HepG2 (cell line): ENCODE results near the gene ARAP1. TPM values are rescaled to one million over a fixed set of nuclear protein-coding genes. Genes with fewer than 3 reads are reported as not detected.
A peak's percentile ranks its signal among the peaks of the same experiment; 100 is the strongest.

Experiments used
- ATAC-seq: fragments of 200-7000 bp; cut with Tn5 transposase; 3 replicates; pipeline ENCODE4 v1.9.1; 2020; ENCODE audit warnings: mild to moderate bottlenecking, moderate library complexity
- BruUV-seq: library from RNA; stranded (reverse); fragments of 400-500 nt; replicated peaks from 2 replicates; lab custom pipeline; 2021; lab: Mats Ljungman, UMichigan
- CTCF ChIA-PET: fragments of 300-600 bp; formaldehyde crosslinking; extraction: SDS; loops from one replicate; lab custom pipeline; 2021; ENCODE audit warnings: low total read pairs, inconsistent platforms, low intra/inter-chr PET ratio; lab: Yijun Ruan, JAX
- POLR2A ChIA-PET: fragments of 350-600 bp; sonication (Branson Sonifier 250); formaldehyde crosslinking; loops from one replicate; lab custom pipeline; 2020; ENCODE audit warnings: antibody characterized with exemption, inconsistent platforms; lab: Yijun Ruan, JAX
- DNase-seq: peaks from one replicate; pipeline ENCODE4 v3.0.0-alpha.2; 2015; ENCODE audit warnings: low spot score
- FAIRE-seq: peaks from 3 replicates; lab custom pipeline; 2011; peaks lifted over from hg19 to GRCh38; lab: Jason Lieb, UNC
- H2AFZ ChIP-seq: one replicate; pipeline ENCODE4 v1.6.1; 2011; ENCODE audit warnings: low read length, inconsistent platforms
- H3K27ac ChIP-seq: fragments of 300-600 bp; 3 replicates; pipeline ENCODE4 v1.8.0; 2011; ENCODE audit warnings: mixed run types, mild to moderate bottlenecking, mixed read lengths, low read length, inconsistent platforms; ENCODE audit not compliant: insufficient read depth; ENCODE audit errors: extremely low read length
- H3K27me3 ChIP-seq, 2 experiments: fragments of 200-600 bp in 1 of 2; 2 replicates in 1 of 2; 3 replicates in 1 of 2; pipeline versions ENCODE4 v1.6.0 to v1.8.0; 2011; ENCODE audit warnings: low read length in 2 of 2, mild to moderate bottlenecking in 2 of 2, moderate library complexity in 2 of 2, inconsistent platforms in 1 of 2; ENCODE audit not compliant: insufficient read depth in 2 of 2, control insufficient read depth in 1 of 2
- H3K36me3 ChIP-seq, 2 experiments: fragments of 200-600 bp in 1 of 2; replicated peaks in 1 of 2; 2 replicates in 1 of 2; 3 replicates in 1 of 2; pipeline versions ENCODE4 v1.5.1 to v1.8.0; 2011; ENCODE audit warnings: low read length in 2 of 2, inconsistent platforms in 1 of 2; ENCODE audit not compliant: insufficient read depth in 2 of 2, control insufficient read depth in 1 of 2
- H3K4me1 ChIP-seq: 2 replicates; pipeline ENCODE4 v1.5.1; 2012; ENCODE audit warnings: low read length, inconsistent platforms; ENCODE audit not compliant: insufficient read depth
- H3K4me2 ChIP-seq: 2 replicates; pipeline ENCODE4 v1.6.0; 2011; ENCODE audit warnings: low read depth, low read length, inconsistent platforms
- H3K4me3 ChIP-seq, 3 experiments: fragments of 200-600 bp in 1 of 3; sonication (generic), shearing (Covaris generic) in 1 of 3; replicated peaks in 1 of 3; 2 replicates each; pipeline ENCODE4 v1.5.1; 2011 to 2016; ENCODE audit warnings: low read length in 3 of 3, inconsistent platforms in 2 of 3, low read depth in 2 of 3, mild to moderate bottlenecking in 2 of 3, control low read depth in 1 of 3, mixed read lengths in 1 of 3; ENCODE audit not compliant: insufficient read depth in 1 of 3
- H3K79me2 ChIP-seq: one replicate; pipeline ENCODE4 v1.6.1; 2011; ENCODE audit warnings: low read length, inconsistent platforms; ENCODE audit not compliant: insufficient read depth
- H3K9ac ChIP-seq: 2 replicates; pipeline ENCODE4 v1.6.0; 2011; ENCODE audit warnings: mild to moderate bottlenecking, low read depth, low read length, inconsistent platforms; ENCODE audit not compliant: insufficient read depth
- H3K9me3 ChIP-seq: 2 replicates; pipeline ENCODE4 v1.5.1; 2012; ENCODE audit warnings: mild to moderate bottlenecking, low read length
- H4K20me1 ChIP-seq: 2 replicates; pipeline ENCODE4 v1.6.0; 2011; ENCODE audit warnings: inconsistent platforms, mild to moderate bottlenecking, low read length, moderate library complexity; ENCODE audit not compliant: insufficient read depth
- FOSL2 ChIP-seq: sonication (generic); formaldehyde crosslinking; IDR thresholded peaks from 2 replicates; pipeline ENCODE4 v1.4.0; 2020; ENCODE audit warnings: missing genetic modification reagents
- IKZF4 ChIP-seq: sonication (generic); formaldehyde crosslinking; IDR thresholded peaks from 2 replicates; pipeline ENCODE4 v1.5.1; 2020; ENCODE audit warnings: borderline replicate concordance, mild to moderate bottlenecking, low read depth, missing genetic modification reagents; ENCODE audit errors: not compliant biosample characterization
- RBM22 ChIP-seq: fragments of 200-400 bp; formaldehyde crosslinking; optimal IDR thresholded peaks from 2 replicates; pipeline ENCODE3; 2017; ENCODE audit warnings: mild to moderate bottlenecking, low read length, moderate library complexity
- ZSCAN22 ChIP-seq: sonication (generic); formaldehyde crosslinking; IDR thresholded peaks from 2 replicates; pipeline ENCODE4 v1.4.0; 2020; ENCODE audit warnings: mild to moderate bottlenecking, missing genetic modification reagents
- WGBS: methylation state at CpG from one replicate; pipeline ENCODE4 v1.1.6; 2017; ENCODE audit warnings: low lambda C conversion rate; 5-methylcytosine and 5-hydroxymethylcytosine counted together
- in situ Hi-C: cut with HindIII; loops from 2 replicates; pipeline ENCODE4 v1.10.0; 2017; ENCODE audit warnings: low pct_unique_long_range_greater_than_20kb; ENCODE audit not compliant: extremely low pct_ligation_motif_present
- intact Hi-C: fragments of 100-400 bp; cut with micrococcal nuclease; formaldehyde crosslinking; loops from one replicate; pipeline ENCODE4 v1.10.0; 2022; ENCODE audit not compliant: unreplicated experiment
- polyA plus RNA-seq, 8 experiments: library from polyadenylated mRNA; depleted of rRNA in 3 of 8; stranded (reverse) in 7 of 8; unstranded in 1 of 8; fragments of >200 nt; fragmentation: Illumina TruSeq in 4 of 8; extraction: Trizol in 4 of 8; gene quantifications; 2 replicates each; pipeline versions ENCODE4 v1.2.1 to v1.2.3, GENCODE V29; 2011 to 2016; ENCODE audit warnings: low read depth in 4 of 8, missing spikeins in 1 of 8, mixed read lengths in 1 of 8; ENCODE audit not compliant: insufficient read depth in 1 of 8
- total RNA-seq, 5 experiments: library from RNA; depleted of rRNA; stranded (reverse); fragments of >200 nt; fragmentation: Illumina TruSeq; extraction: Trizol; gene quantifications; 2 replicates each; pipeline ENCODE4 v1.2.3, GENCODE V29; 2016; ENCODE audit warnings: low read depth in 1 of 5
- TF ChIP-seq, protein P1 (sequence below): sonication (generic); formaldehyde crosslinking; conservative IDR thresholded peaks from 2 replicates; pipeline ENCODE4 v1.8.0; 2022; ENCODE audit warnings: mild to moderate bottlenecking, moderate library complexity, missing genetic modification reagents

The ARAP1 gene
- total and polyA plus RNA-seq, 2 of the 13 experiments (the other 11 are each of a cell fraction or from before 2014, with no cell fraction given), result 43.2 to 55.5 TPM

DNA sequence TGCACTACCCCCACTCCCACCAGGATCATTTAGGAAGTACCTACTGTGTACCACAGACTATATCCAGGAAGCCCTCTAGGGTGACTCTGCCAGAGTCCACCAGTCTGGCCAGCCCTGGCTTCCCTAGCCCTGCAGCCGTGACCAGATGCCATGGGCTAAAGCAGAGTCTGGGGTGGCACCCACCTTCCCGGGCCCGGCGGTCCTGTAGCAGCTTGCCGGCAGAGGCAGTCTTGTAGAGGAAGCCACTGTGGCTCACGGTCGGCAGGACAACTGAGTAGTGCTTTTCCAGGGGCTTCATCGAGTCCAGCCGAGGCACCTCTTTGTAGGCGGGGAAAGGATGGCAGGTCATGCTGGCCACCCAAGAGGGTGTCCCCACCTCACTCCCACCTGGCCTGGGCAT is 50.7 kb downstream of the ARAP1 start:
- Histone ChIP-seq H4K20me1 (no peaks in the 10 kb centered on the region), H3K9ac (no peak overlapping the region), H3K36me3 (peaks cover 36 to 88% of the 10 kb centered on the region in 2 experiments), H3K4me1 (no peaks in the 10 kb centered on the region), H3K9me3 (no peaks in the 10 kb centered on the region), H3K27ac (no peak overlapping the region), H2AFZ (no peak overlapping the region), H3K27me3 (no peaks in the 10 kb centered on the region), H3K4me2 (no peak overlapping the region), H3K79me2 (no peaks in the 10 kb centered on the region), H3K4me3 (no peak overlapping the region)
- no CpG with 5 or more reads among the region's 10 CpGs for WGBS
- intact Hi-C loops, result no loop called here
- in situ Hi-C loops, result no loop called here
- POLR2A ChIA-PET, result no interaction called here
- TF ChIP-seq IKZF4 (CRISPR knock-in tag), result no peak
- peak; percentile 40 for TF ChIP-seq RBM22
- FAIRE-seq (no peak), DNase-seq (no peak), ATAC-seq (no peak)
- BruUV-seq, result no TSS peak
- CTCF ChIA-PET, result no interaction called here

DNA sequence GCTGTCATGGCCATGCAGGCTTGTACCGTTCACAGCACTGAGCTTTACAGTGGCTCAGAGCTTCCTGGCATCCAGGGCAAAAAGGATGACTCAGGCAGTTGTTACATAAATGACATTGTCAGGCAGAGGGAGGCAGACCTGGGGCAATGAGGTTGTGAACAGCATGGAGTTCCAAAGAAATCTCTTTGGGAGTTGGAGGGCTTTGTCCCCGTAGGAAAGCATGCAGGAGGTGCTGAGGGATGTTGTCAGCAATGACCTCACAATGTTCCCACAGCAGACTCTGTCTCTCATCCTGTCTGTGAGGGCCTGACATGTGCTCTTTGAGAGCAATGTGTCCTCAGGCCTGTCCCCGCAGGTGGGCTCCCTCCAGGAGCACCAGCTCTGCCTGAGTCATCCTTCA is 52.1 kb downstream of the ARAP1 start:
- Histone ChIP-seq H3K9me3 (no peaks in the 10 kb centered on the region), H3K4me1 (no peaks in the 10 kb centered on the region), H3K79me2 (no peaks in the 10 kb centered on the region), H3K4me3 (no peak overlapping the region), H2AFZ (no peak overlapping the region), H4K20me1 (no peaks in the 10 kb centered on the region), H3K27ac (no peak overlapping the region), H3K36me3 (peaks cover 35 to 93% of the 10 kb centered on the region in 2 experiments), H3K9ac (no peak overlapping the region), H3K27me3 (no peaks in the 10 kb centered on the region), H3K4me2 (no peak overlapping the region)
- CTCF ChIA-PET, result no interaction called here
- POLR2A ChIA-PET, result no interaction called here
- intact Hi-C loops (no loop called here), in situ Hi-C loops (no loop called here)
- no TSS peak for BruUV-seq
- TF ChIP-seq, protein P1, sequence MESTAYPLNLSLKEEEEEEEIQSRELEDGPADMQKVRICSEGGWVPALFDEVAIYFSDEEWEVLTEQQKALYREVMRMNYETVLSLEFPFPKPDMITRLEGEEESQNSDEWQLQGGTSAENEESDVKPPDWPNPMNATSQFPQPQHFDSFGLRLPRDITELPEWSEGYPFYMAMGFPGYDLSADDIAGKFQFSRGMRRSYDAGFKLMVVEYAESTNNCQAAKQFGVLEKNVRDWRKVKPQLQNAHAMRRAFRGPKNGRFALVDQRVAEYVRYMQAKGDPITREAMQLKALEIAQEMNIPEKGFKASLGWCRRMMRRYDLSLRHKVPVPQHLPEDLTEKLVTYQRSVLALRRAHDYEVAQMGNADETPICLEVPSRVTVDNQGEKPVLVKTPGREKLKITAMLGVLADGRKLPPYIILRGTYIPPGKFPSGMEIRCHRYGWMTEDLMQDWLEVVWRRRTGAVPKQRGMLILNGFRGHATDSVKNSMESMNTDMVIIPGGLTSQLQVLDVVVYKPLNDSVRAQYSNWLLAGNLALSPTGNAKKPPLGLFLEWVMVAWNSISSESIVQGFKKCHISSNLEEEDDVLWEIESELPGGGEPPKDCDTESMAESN, result no peak
- TF ChIP-seq ZSCAN22 (no peak), FOSL2 (CRISPR knock-in tag) (0 out of 2 replicates have a peak, but pooled peaks have one; percentile 18)
- 63% methylated on average over 2 of the region's 3 CpGs for WGBS
- ATAC-seq (no peak), FAIRE-seq (no peak), DNase-seq (no peak)
